ENCODE measurements around the gene SP8.

Gene SP8

GRCh38 chr7:20783700-20784387 is 2.8 kb downstream of the SP8 start:
- TF ChIP-seq, protein P1, sequence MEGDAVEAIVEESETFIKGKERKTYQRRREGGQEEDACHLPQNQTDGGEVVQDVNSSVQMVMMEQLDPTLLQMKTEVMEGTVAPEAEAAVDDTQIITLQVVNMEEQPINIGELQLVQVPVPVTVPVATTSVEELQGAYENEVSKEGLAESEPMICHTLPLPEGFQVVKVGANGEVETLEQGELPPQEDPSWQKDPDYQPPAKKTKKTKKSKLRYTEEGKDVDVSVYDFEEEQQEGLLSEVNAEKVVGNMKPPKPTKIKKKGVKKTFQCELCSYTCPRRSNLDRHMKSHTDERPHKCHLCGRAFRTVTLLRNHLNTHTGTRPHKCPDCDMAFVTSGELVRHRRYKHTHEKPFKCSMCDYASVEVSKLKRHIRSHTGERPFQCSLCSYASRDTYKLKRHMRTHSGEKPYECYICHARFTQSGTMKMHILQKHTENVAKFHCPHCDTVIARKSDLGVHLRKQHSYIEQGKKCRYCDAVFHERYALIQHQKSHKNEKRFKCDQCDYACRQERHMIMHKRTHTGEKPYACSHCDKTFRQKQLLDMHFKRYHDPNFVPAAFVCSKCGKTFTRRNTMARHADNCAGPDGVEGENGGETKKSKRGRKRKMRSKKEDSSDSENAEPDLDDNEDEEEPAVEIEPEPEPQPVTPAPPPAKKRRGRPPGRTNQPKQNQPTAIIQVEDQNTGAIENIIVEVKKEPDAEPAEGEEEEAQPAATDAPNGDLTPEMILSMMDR (conservative IDR thresholded peaks at IDR 0.05; ENCODE audit: low read length), result no peak; the same call in 1 of the 2 replicates
- DNase-seq (ENCODE audit: low read depth), result peak; percentile 11
- peak overlapping the region; percentile 26 for H3K4me3 ChIP-seq (ENCODE audit: low read length)

GRCh38 chr7:20783125-20783699 is 3.5 kb downstream of the SP8 start:
- TF ChIP-seq, protein P1 (conservative IDR thresholded peaks at IDR 0.05; ENCODE audit: low read length), result no peak
- H3K4me3 ChIP-seq (ENCODE audit: low read length), result no peak overlapping the region
- no peak for DNase-seq (ENCODE audit: low read depth)

DNA sequence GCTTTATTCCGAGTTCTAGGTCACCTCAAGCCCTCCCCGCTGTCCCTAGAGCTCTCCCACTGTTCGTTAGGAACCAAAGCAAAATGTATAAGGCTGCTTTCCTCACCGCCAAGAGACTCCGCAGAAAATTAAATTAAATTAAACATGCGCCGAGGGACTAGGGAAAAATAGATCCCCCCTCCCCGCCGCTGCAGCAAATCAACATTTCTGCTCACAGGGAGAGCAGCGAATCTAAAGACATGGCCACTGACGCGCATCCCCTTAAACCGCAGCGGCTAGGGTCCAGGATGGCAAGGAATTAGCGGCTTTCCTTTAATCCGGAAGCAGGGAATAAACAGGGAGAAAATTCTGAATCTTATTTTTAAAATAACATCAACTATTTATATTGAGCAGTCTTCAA is 7.6 kb downstream of the SP8 start:
- TF ChIP-seq, protein P1 (conservative IDR thresholded peaks at IDR 0.05; ENCODE audit: low read length), result no peak
- DNase-seq (ENCODE audit: low read depth), result no peak
- H3K4me3 ChIP-seq (ENCODE audit: low read length), result no peak overlapping the region

DNA sequence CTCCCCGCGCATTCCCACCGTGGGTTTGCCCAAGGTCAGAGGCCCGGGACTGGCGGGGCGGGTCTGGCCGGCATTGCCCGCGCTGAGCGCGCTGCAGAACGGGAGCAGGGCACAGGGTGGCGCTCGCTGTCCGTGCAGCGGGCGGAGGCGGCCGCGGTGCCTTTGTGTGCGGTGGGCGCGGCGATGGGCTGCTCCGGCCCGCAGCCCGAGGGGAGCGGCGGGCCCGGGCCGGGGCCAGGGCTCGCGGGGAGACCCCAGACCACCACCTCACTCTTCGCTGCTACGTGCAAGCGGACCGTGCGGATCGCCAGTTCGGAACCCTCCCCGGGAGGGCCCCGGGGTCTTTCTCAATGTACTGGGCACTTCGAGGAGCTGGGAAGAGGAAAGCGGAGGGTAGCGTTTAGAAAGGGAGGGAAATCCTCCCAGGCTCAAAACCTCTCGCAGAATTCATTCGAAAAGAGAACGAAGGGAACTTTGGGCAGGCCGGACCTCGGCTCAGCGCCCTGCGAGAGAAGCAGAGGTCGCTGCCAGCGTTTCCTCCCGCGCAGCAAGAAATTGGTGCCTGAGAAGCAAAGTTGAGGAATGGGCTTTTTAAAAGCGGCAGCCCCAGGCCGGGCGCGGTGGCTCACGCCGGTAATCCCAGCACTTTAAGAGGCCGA is 8.5 kb downstream of the SP8 start:
- TF ChIP-seq, protein P1 (conservative IDR thresholded peaks at IDR 0.05; ENCODE audit: low read length), result peak; percentile 41
- DNase-seq (ENCODE audit: low read depth), result no peak
- H3K4me3 ChIP-seq (ENCODE audit: low read length), result peak overlapping the region; percentile 22

- TF ChIP-seq, protein P1 (conservative IDR thresholded peaks at IDR 0.05; ENCODE audit: low read length), result no peak
- H3K4me3 ChIP-seq (ENCODE audit: low read length), result no peak overlapping the region
- no peak for DNase-seq (ENCODE audit: low read depth)
Observed at GRCh38 chr7:20777377-20778062, 9.2 kb downstream of the SP8 start.

DNA sequence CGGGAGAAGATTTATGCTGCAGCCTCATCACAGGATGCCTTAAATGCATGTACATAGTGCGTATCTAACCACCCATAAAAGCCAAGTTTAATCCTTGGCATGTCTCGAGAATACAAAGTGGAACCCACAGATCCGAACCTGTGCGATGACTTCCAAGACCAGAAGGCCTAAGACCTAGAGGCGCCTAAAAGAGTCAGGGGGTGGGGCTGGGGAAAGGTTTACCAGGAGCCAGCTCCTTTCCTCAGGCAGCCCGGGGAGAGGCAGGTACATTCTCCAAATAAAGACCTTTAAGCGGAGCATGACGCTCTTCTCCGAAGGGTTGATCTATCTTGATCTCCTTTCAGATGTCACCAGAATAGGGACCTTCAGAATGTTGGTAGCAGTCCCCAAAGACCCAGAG is 9.7 kb downstream of the SP8 start:
- DNase-seq (ENCODE audit: low read depth), result no peak
- TF ChIP-seq, protein P1 (conservative IDR thresholded peaks at IDR 0.05; ENCODE audit: low read length), result no peak
- no peak overlapping the region for H3K4me3 ChIP-seq (ENCODE audit: low read length)

Measured in AG10803 (cell line).